Measurements from ENCODE around the gene RALGAPA2.

The RALGAPA2 gene

DNA sequence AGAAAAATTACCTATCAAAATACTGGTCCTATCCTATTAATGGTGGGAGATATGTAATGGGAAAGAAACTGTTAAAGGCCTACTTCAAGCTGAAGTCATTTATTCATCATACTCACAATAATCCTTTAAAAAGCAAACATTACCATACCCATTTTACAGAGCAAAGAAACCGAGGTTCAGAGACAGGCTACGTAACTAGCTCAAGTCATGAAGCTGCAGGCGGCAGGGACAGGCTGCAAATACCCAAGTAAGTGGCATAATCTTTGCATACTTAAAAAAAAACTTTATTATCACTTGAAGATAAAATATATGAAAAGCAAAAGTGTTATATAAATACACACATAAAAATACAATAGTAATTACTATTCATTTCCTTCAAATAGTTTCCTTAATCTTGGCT lies 2.6 kb downstream of the RALGAPA2 start:
- no peak for TF ChIP-seq POLR2A (IDR thresholded peaks at IDR 0.05; ENCODE audit: low read length)
- DNase-seq, result no peak

DNA sequence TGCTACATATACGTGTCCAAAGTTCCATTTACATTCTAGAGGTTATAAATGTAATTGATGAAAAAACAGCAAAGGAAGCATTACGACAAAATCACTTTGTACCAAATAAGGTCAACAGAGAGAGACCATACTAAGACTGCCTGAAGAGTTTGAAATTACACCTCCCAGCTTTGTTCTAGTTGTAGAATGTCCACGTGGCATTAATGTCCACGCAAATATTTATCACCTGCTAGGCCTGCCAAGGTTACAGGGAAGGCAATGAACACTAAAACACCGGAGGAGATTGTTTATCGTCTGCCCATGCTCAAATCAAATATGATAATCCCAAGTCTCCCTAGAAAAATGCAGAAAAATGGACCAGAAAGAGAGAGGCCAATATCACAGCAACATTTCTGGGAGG lies 6.2 kb downstream of the RALGAPA2 start:
- no peak for DNase-seq
- TF ChIP-seq GATA1 (IDR thresholded peaks at IDR 0.05; ENCODE audit: low read depth, low read length) (no peak), POLR2A (IDR thresholded peaks at IDR 0.05; ENCODE audit: low read length) (no peak)

DNA sequence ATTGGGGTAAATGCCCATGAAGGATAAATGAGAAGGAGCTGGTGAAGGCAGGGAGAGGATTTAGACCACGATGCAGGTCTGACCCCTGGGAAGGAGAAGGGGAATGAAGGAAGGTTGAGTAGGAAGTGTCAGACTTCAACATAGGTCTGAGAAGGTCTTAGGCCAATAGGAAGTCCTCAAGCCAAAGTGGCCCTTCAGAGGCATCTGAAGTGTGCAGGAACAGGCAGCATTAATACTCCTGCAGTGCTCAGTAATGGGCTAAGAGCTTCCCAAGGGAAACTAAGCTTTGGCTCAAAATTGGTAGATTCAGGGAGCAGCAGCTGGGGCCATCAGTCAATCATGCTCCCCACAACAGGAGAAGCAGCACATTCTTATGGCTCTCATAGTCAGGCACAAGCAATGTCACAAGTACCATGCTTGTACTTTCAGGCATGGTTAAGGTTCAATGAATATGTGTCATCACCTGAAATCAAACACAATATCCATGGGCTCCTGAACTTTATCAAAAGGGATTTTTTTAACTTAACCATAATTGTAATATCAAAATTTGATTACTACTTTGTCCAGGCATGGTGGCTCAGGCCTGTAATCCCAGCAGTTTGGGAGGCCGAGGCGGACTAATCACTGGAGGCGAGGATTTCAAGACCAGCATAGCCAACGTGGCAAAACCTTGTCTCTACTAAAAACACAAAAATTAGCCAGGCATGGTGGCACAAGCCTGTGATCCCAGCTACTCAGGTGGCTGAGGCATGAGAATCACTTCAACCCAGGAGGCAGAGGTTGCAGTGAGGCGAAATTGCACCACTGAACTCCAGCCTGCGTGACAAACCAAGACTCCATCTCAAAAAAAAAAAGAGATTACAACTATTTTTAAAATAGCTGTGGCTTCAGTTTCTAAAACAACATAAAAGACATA lies 9.9 kb downstream of the RALGAPA2 start:
- TF ChIP-seq GATA1 (IDR thresholded peaks at IDR 0.05; ENCODE audit: low read depth, low read length) (no peak), POLR2A (IDR thresholded peaks at IDR 0.05; ENCODE audit: low read length) (no peak)

DNA sequence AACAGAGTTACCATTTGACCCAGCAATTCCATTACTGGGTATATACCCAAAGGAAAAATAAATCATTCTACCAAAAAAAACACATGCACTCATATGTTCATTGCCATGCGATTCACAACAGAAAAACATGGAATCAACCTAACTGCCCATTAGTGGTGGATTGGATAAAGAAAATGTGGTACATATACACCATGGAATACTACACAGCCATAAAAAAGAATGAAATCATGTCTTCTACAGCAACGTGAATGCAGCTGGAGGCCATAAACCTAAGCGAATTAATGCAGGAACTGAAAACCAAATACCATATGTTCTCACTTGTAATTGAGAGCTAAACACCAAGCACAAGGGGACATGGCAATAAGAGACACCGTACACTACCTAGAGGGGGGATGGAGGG lies 12.5 kb downstream of the RALGAPA2 start:
- no peak for TF ChIP-seq GATA1 (IDR thresholded peaks at IDR 0.05; ENCODE audit: low read depth, low read length)
- no peak for TF ChIP-seq POLR2A (IDR thresholded peaks at IDR 0.05; ENCODE audit: low read length)
- DNase-seq, result no peak

More for the DNA sequence above, 9.9 kb downstream of the RALGAPA2 start:
- no peak for DNase-seq

DNA sequence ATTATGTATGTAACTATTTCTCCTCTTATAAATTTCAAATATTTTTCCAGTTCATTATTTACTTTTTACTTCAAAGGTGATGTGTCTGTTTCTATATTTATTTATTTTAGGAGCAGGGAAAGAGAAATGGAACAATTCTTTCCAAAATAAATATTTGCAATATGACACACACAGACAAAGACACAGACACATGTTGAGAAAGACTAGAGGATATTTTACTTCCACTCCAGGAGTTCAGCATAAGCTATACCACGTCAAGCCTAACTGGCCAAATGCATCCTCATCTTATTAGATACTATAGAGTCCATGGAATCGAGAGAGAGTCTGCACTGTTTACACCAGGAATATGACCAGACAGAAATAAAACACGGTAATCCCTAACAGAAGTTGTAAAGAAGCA lies 13.3 kb downstream of the RALGAPA2 start:
- TF ChIP-seq GATA1 (IDR thresholded peaks at IDR 0.05; ENCODE audit: low read depth, low read length), result no peak
- no peak for TF ChIP-seq POLR2A (IDR thresholded peaks at IDR 0.05; ENCODE audit: low read length)
- DNase-seq, result no peak

DNA sequence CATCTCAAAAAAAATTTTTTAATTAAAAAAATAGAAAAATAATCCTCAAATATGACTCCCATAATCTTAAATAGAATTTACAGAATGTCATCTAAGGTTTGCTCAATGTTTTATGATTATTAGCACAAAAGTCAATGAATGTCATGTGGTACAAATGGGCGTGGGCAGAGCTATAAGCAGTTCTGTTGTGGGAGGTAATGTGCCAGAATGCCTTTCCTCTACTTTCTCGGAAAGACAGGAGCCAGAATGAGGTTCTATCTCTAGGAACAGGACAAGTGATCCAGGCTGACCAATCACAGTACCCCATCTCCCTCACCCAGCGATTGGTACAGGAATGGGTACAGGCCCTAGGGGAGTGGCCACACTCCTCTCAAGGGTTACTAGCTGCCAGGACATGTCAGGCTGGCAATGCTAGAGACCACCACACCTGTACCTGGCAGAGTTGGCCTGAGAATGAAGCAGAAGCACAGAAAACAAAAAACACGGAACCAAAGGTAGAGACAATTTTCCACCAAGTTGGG lies 15.1 kb downstream of the RALGAPA2 start:
- no peak for TF ChIP-seq GATA1 (IDR thresholded peaks at IDR 0.05; ENCODE audit: low read depth, low read length)
- no peak for TF ChIP-seq POLR2A (IDR thresholded peaks at IDR 0.05; ENCODE audit: low read length)

DNA sequence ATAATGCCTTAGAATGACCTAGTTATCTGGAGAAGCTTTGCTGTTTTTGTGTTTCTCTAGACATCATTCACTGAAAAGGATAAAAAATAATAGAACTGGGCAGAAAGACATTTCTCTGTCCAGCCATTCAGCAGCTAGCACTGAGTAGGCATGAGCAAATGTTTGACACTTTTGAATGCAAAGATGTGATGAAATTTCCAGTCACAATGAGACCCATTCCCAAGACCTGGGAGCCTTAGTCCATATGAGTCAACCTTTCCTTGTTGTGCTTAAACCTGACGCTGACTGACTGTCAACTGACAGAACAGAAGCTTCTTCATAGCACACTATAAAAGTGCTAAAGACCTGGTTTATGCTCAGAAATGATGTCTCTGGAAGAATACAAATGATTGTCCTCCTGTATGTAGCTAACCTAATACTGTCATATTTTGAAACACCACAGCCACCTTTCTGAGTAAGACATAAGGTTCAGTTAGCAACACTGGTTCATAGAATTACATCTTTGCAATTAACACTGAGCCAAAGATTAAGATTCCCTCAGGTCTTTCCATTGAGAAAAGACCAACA lies 17.1 kb downstream of the RALGAPA2 start:
- TF ChIP-seq POLR2A (IDR thresholded peaks at IDR 0.05; ENCODE audit: low read length), result no peak
- no peak for TF ChIP-seq GATA1 (IDR thresholded peaks at IDR 0.05; ENCODE audit: low read depth, low read length)
- no peak for DNase-seq

More for the DNA sequence above, 15.1 kb downstream of the RALGAPA2 start:
- DNase-seq, result no peak

DNA sequence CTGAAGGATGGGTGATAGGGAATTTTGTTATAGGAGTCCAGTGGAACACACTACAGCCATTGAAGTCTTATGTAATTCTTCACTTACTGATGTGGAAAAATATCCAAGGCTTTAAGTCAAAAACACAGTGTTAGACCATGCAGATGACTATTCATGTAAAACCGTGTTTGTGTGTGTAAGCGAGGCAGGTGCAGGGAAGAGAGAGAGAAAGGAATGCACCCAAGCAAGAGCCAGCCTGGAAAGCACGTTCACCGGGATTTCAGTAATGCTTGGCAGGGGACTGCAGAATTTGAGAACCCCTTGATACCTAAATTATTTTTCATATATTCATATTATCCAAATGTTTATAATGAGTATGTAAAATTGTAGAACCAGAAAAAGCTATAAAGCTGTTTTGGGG lies 17.9 kb downstream of the RALGAPA2 start:
- no peak for DNase-seq
- TF ChIP-seq POLR2A (IDR thresholded peaks at IDR 0.05; ENCODE audit: low read length) (no peak), GATA1 (IDR thresholded peaks at IDR 0.05; ENCODE audit: low read depth, low read length) (no peak)

DNA sequence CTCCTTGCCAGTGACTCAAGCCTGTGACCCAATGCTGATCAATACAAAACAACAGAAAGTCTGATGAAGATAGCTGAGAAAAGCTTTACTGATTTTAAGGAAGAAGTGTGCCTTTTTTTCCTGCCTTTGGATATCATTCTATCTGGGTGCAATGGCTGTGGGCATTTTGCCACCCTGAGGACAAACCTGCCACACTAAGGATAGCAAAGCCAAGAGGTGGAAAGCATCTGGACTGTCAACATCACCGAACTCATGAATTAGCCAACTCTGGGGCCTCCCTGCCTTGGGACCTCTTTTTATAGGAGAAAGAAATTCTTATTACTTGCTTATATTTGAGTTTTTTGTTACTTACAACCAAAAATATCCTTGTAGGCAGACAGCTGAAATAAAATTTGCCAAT lies 19.9 kb downstream of the RALGAPA2 start:
- no peak for DNase-seq
- TF ChIP-seq GATA1 (IDR thresholded peaks at IDR 0.05; ENCODE audit: low read depth, low read length) (no peak), POLR2A (IDR thresholded peaks at IDR 0.05; ENCODE audit: low read length) (no peak)

DNA sequence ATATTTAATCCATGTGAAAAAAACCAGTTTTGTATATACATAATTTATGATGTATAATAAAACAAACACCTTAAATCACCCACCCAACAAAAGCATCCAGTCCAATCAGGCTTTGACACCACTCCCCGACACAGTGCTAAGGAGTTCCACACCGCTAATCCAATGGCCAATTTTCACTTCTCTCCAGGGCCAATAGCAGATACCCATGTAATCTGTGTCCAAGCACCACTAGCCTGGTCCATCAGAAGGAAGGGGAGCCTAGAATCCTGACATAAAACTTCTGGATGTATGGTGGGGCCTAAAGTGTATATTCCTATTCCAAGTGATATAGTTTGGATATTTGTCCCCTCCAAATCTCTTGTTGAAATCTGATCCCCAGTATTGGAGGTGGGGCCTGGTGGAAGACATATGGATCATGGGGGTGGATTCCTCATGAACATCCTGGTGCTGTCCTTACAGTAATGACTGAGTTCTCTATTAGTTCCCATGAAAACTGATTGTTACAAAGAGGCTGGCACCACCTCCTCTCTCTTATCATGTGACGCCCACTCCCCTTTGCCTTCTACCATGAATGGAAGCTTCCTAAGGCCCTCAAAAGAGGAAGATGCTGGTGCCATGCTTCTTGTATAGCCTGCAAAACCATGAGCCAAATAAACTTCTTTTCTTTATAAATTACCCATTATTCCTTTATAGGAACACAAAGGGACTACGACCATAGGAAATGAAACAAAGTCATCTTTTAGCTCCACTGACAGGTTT lies 20.8 kb downstream of the RALGAPA2 start:
- TF ChIP-seq GATA1 (IDR thresholded peaks at IDR 0.05; ENCODE audit: low read depth, low read length) (no peak), POLR2A (IDR thresholded peaks at IDR 0.05; ENCODE audit: low read length) (no peak)
- DNase-seq, result no peak

DNA sequence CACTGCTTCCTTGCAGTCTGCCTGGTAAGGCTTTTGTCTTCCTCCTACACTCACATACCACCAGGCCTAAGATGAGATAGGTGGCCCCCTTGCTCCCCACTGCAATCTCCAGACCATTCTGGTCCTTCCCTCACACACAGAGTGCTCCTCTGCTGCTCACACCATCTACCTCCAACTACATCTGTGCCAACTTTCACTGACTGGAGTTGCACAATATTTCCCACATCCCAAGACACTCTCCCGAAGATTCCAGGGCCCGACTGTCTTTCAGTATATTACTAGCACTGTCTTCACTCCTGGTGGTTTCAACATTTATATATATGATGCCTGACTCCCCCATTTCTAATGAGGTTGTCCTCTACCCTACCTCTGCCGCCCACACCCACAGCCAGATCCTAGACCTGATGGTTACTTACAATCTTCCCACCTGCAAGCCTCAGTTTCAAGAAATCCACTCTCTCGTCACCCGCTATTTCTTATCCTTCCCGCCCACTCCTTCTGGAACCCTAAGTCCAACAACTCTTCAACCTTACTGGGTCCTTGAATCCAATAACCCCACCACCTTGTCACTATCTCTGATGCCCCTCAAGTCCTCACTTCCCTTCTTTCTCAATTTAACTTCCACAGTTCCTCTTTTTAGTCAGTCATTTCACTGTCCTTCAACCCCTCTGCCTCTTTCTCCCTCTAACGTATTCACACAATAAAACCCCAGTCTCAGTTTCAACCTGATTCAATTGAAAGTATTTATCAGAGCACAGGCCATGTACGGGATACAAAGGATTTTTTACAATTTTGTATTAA lies 21.6 kb downstream of the RALGAPA2 start:
- no peak for TF ChIP-seq GATA1 (IDR thresholded peaks at IDR 0.05; ENCODE audit: low read depth, low read length)
- no peak for TF ChIP-seq POLR2A (IDR thresholded peaks at IDR 0.05; ENCODE audit: low read length)
- no peak for DNase-seq

DNA sequence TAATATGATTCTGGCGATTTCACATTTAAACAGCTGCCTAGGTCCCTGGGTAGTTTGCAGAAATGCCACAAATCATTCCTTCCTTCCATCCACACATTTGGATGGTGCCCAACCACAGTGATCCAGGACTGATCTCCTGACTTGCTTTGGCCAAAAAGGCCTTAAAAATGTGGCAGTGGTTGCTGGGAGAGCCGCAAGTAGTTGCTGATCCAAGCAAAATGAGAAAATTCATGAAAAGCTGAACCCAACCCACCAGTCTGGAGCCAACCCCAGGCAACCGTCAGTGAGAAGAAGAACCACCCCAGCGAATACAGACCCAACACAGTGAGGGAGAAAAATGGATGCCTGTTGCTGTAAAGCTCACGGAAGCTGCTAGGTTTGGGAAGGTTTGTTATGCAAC lies 25.1 kb downstream of the RALGAPA2 start:
- TF ChIP-seq GATA1 (IDR thresholded peaks at IDR 0.05; ENCODE audit: low read depth, low read length) (no peak), POLR2A (IDR thresholded peaks at IDR 0.05; ENCODE audit: low read length) (no peak)
- DNase-seq, result no peak

DNA sequence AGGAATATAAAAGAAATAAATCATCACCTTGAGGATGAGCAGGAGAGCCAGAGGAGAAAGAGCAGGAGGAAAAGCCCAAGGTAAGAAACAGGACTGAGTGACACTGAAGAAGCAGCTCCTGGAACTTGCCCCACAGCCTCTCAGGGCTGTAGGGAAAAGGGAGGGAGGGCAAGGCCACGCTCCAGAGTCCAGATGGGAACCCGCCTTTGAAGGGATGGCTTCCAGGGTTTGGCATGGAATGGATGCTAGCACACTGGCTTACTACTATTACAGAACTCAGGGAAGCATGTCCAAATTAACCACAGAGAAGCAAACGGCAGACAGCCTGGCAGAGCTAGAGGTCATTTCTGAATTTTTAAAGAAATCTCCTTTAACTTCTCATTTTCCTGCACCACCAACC lies 26.8 kb downstream of the RALGAPA2 start:
- TF ChIP-seq POLR2A (IDR thresholded peaks at IDR 0.05; ENCODE audit: low read length), result no peak
- TF ChIP-seq GATA1 (IDR thresholded peaks at IDR 0.05; ENCODE audit: low read depth, low read length), result no peak
- DNase-seq, result no peak
